M059J (cell line): ENCODE results near the gene ZNF827. TPM values are rescaled to one million over a fixed set of nuclear protein-coding genes. Genes with fewer than 3 reads are reported as not detected.

Experiments
- DNase-seq: peaks from one replicate; pipeline ENCODE4 v3.0.0-alpha.2; 2012; ENCODE audit warnings: low read depth
- total RNA-seq: library from RNA; depleted of rRNA; stranded (reverse); fragments of >200 nt; shearing (Covaris generic); gene quantifications from 2 replicates; pipeline ENCODE4 v1.2.3, GENCODE V29; 2014

The ZNF827 gene
- total RNA-seq, 1 experiment from 2014 or later: 9.2 TPM

DNA sequence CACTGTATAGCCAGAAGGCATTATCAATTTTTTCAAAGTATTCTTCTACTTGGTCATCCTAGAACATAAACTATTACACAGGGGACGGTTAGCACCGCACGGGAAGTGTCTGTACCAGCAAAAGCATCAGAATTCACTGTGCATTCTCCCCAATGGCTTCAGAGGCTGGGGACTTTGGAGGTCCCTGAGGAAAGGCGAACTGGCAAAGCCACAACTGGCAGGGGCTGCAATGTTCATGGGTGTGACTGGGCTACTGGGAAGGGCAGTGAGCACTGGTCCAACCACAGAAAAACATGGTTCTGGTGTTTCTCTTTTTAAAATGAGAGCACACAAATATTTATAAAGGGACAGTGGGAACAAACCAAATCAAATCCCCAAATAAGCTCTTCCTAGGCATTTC lies 175.2 kb downstream of the ZNF827 start:
- DNase-seq: no peak

- no peak for DNase-seq
Observed at GRCh38 chr4:145762719-145763118, 175.9 kb downstream of the ZNF827 start.

- DNase-seq: no peak
Observed at GRCh38 chr4:145760961-145761929, 177.4 kb downstream of the ZNF827 start.

- DNase-seq: no peak
Observed at GRCh38 chr4:145760176-145760575, 178.4 kb downstream of the ZNF827 start.

DNA sequence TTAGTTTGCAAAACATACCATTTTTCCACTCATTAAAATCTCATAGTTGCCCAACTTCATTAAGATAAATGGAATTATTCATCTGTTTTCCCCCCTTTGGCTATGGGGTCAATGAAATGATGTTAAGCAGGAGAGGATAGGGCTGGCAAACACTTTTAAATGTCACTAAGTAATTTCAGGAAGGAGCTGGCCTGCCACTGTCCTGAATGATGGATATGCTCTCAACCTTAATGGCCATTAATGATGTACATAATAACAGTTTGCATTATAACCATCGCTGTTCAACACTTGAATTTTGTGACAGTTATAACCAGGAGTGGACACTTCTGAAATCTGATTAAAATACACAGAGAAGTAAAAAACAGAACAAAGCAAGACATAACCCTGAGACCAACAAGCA lies 181.4 kb downstream of the ZNF827 start:
- no peak for DNase-seq

DNA sequence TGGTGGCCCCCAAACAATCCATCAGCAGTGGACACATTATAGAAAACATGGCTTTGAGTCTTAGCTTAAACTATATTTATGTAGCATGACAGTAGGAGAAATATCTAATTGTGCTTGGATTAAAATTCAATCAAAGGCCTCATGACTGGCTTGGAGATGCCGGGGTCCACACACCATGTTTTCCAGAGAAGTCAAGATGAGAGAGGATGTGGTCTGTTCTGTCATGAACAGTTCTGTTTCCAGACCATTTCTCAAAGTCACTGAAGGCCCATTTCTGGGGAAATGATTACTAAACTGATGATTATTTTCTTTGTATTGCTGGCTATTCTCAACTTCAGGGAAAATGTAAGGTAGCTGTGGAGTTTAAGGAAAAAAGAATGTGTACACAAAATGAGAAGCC lies 182.4 kb downstream of the ZNF827 start:
- DNase-seq: no peak

DNA sequence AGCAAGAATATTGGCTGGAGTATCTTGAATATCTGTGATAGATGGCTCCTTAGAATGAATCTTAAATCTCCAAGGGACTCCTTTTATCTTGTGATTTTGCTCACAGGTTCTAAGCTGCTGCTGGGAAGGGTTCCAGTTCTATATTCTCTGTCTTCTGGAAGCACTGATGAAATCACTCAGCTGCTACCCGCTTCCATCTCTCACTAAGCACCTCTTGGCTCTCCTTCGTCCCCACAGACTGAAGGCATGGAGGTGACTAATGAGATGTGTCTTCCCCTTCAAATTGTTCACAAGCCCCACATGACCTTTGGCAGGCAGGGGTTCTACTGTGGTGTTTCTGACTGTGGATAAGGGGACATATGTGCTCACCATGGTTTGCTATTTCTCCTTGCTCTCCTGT lies 182.8 kb downstream of the ZNF827 start:
- peak; percentile 9 for DNase-seq

DNA sequence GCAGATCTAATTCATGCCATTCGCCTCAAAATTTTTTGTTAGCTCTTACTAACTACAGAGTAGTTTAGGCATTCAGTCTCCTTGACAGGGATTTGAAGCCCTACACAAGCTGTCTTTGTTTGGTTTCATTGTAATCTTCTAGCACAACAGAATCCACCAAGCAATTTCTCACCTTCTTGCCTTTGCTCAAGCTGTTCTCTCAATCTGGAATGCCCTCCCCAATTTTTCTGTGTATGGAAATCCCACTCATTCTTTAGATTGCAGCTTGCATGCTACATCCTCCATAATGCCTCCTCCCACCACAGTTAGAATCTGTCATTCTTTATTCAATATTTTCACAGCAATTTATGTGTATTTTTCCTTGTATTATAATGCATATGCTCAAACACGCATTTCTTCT lies 195.0 kb downstream of the ZNF827 start:
- no peak for DNase-seq

DNA sequence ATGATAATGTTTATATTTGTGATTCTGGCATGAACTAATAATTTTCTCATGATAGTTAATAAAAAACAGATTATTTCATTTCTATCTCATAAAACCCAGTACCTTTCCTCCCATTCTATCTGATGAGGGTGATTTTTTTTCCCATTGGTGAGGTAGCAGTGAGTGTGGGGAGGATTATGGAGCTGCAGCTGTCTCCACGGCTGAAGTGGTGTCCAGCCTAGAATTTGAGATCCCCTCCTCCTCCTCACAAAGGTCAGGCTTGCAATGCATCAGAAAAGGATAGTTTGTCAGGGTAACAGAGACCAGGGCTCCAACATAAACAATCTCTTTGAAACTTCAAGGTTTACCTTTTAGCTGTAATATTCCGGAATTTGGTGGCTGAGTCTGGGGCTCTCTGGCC lies 197.8 kb downstream of the ZNF827 start:
- no peak for DNase-seq

DNA sequence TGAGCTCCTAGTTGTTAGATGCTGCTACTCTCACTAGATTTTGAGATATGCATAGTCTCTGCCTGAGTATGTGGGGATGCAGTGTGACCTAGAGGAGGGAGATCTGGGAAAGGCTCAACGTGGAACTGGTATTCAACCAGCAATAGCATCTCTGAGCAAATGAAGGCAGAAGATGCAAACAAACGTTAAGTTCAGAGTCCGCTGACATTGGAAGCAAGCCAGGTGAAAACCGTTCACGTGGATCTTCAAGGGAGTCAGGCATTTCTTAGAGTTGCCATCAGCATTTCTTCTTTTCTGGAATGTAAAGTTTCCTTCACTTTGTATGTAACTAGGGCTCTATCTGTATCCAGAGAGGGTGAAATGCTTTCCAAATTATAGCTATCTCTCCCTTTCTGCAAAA lies 198.8 kb downstream of the ZNF827 start:
- DNase-seq: no peak

DNA sequence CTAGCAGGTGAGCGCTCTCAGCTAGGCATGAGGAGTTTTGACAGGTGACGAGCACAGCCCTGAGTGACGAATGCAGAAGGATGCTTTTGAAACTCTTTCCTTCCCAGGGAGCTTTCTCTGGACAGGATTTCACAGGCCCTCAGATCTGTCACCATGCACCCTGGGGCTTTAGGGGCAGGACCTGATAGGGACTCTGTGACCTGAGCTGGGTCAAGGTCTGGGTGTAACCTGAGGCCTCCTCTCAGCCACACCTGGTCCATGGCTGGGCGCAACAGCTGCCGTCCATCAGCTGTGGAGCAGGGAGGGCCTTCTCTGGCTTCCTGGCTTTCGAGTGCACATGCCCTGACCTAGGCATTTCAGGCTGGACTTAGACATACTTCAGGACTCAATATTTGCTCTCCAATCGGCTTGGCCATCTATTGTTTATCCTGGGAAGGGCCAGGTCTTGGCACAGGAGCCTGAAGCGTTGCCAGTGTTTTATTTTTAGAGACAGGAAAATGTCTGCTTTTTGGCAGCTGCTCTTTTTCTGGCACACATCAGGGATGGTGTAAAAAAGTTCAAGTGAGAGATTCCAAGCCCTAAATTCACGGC lies 202.3 kb downstream of the ZNF827 start:
- peak; percentile 64 for DNase-seq

GRCh38 chr4:145735827-145736226 lies 202.8 kb downstream of the ZNF827 start:
- DNase-seq: peak; percentile 20

DNA sequence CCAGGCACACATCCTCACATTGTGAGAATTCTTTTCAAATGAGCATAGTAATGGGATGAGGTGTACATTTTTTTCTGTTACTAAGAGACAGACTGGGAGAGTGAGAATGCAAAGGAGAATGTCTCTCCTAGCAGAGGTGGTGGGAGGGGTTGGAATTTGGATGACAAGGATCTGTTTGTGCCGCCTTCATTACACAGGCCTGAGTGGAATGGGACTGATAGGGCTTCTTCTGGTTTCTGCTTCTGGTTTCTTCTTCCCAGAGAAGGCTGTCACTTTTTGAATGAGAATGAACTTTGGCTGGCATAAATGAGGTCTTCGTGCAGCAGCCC lies 203.3 kb downstream of the ZNF827 start:
- peak; percentile 97 for DNase-seq

GRCh38 chr4:145734576-145735346 lies 203.9 kb downstream of the ZNF827 start:
- DNase-seq: peak; percentile 98

- DNase-seq: peak; percentile 37
Observed at GRCh38 chr4:145734031-145734430, 204.6 kb downstream of the ZNF827 start.

DNA sequence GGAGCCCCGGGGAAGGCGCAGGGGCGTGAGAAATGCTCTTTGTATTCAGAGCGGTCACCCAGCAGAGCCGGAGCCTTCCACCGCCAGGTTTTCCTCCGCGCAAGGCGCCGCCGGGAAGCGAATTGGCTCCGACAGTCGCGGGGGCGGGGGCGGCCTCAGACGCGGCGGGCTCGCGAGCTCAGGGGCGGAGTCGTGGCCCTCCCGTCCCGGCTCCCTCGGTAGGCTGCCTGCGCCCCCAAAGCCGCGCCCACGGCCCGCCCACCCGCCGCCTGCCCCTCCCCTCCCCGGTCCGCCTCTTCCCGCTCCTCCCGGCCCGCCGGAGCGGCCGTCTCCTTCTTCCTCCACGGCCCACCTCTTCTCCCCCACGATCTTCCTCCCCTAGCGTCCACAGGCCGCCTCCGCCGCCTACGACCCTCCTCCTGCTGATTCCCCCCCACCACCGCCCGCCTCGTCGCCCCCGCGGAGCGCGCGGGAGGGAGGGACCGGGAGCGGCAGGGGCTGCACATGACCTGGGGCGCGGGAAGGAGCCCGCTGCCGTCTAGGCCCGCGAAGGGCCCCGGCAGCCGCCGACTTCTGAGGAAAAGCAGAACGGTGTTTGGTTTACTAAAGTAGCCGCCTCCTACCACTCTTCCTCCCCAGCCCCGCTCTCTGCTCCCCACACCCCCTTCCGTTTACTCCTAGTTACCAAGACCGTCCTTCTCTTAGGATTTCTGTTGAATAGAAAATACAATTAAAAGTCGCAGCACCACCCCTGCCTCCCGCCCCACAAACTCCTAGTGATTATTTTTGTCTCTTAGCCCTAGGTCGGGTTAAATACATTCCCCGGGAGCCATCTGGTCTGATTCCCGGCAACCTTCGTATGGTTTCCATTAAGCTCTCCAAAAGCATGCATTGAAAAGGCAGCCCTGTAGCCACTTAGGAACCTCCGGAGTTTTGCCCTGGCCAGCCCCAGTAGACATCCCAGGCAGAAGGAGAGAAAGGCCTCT lies 205.4 kb downstream of the ZNF827 start:
- DNase-seq: peak; percentile 88

DNA sequence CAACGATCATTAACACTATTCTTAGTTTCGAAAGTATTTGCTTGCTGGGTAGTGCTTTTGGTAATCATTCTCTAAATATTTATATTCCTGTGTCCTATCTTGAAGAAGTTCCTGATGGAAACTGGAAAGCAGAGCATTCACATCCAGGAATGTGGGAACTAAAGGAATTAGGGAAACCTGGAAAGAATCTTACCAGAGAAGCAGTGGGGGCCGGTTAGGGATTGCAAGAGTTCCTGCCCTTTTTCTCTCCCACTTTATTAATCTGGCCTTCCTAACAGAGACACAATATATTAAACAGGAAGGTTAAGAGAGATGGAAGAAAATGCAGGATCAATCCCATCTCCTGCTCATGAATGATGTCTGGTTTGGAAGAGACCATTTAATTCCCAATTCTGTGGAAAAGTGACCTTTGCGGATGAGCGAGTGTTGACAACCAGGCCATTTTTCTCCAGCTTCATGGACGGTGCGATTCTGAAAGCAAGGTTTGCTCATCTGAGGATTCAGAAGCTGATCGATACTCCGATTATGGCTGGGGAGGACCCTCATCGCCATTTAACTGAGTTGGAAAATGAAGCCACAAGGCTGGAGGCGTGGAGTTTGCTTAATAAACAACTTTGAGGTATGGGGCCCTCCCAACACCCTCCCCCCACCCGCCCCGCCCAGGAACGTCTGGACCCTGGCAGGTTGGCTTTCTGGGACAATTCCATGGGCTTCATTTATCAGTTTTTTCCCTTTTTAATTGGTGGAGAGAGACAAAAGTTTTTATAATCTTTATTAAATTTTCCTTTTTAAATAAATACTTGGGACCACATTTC lies 206.4 kb downstream of the ZNF827 start:
- DNase-seq: peak; percentile 1

- peak; percentile 24 for DNase-seq
Observed at GRCh38 chr4:145731028-145731427, 207.6 kb downstream of the ZNF827 start.

DNA sequence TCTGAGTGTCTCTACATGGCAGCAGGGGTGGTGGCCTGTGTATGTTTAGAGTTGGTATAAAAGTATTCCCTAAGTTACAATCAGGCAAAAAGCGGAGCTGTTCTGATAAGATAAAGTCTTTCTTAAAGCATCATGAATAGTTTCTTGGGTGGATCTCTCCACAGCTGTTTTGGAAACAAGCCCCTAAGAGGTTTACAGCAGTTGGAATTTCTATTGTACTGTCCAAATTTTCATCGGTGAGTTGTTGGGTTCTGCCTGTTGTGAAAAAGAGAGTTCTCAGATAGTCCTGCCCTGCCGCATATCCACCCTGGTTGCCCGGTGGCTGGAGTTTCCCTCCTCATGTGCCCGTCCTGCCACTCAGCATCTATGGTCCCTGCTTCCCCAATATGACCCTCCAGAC lies 208.6 kb downstream of the ZNF827 start:
- DNase-seq: no peak

DNA sequence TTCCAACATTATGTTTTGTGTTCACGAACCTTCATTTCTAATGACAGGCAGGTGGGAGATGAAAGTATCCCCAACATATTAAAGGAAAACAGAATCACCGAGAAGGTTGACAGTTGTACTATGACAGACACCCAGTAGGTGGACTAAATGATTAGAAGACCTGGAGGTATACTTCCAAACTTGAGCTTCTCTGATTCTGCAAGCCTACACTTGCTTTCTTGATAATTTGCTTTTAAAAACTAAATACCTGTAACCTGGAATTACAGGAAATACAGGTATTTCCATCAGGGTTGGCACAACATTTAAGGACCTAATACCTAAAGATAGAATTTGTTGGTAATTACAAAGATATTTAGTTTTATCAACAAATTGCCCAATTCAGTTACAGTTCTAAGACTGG lies 215.3 kb downstream of the ZNF827 start:
- DNase-seq: no peak
